Prostate gland (tissue), 2 donors: ENCODE results near the gene IQGAP3.

ENCODE experiments used
- POLR2AphosphoS5 ChIP-seq: sonication (generic); formaldehyde crosslinking; IDR thresholded peaks from one replicate; pipeline ENCODE4 v1.6.1; 2017; ENCODE audit warnings: antibody characterized with exemption
- TF ChIP-seq, protein P1 (sequence below), 4 experiments: fragments of 200-600 bp in 2 of 4; fragments of 450-650 bp in 2 of 4; sonication (generic) in 2 of 4; IDR thresholded peaks; 1 replicate in 3 of 4; 2 replicates in 1 of 4; pipeline ENCODE4 v1.5.1; 2016 to 2019; ENCODE audit warnings: antibody characterized with exemption in 4 of 4, mild to moderate bottlenecking in 2 of 4, moderate library complexity in 2 of 4

GRCh38 chr1:156495401-156496140, 76.8 kb downstream of the IQGAP3 start:
- TF ChIP-seq, protein P1, sequence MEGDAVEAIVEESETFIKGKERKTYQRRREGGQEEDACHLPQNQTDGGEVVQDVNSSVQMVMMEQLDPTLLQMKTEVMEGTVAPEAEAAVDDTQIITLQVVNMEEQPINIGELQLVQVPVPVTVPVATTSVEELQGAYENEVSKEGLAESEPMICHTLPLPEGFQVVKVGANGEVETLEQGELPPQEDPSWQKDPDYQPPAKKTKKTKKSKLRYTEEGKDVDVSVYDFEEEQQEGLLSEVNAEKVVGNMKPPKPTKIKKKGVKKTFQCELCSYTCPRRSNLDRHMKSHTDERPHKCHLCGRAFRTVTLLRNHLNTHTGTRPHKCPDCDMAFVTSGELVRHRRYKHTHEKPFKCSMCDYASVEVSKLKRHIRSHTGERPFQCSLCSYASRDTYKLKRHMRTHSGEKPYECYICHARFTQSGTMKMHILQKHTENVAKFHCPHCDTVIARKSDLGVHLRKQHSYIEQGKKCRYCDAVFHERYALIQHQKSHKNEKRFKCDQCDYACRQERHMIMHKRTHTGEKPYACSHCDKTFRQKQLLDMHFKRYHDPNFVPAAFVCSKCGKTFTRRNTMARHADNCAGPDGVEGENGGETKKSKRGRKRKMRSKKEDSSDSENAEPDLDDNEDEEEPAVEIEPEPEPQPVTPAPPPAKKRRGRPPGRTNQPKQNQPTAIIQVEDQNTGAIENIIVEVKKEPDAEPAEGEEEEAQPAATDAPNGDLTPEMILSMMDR (IDR thresholded peaks at IDR 0.05) = no peak
- no peak for TF ChIP-seq POLR2AphosphoS5
